ENCODE data around the gene ING5.
A peak's percentile ranks its signal among the peaks of the same experiment; 100 is the strongest.
"Not testable (repeated sequence)": the region's sequence is repeated elsewhere in the genome, so short reads cannot be mapped to it uniquely, and the experiment has no call there.

ING5 gene

DNA sequence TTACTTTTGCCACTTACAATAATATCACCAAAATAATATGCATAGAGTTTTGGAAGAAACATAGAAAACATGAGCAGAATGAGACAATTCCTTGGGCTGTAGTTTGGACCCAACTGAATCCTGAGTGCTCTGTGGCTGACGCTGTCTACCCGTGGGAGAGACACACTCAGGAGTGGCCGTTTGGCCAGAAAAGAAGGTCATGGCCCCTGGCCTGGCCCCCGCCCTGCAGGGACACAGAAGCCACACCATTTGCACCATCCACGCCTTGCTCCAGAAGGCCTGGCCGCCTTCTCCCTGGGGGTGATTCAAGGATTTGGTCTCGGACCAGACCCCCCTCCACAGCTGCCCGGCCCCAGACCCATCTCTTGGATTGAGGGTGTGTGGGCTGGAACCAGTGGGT lies 26.2 kb downstream of the ING5 start:
- POLR2A ChIA-PET = no interaction called here
- CTCF ChIA-PET = interaction anchor here (1.1 to 1.3 kb wide), 3 partner anchors 15 to 877 kb away, joined by 3 to 6 read pairs (median 3); partner anchors contain the start of gene ING5
- TF ChIP-seq, protein P1, sequence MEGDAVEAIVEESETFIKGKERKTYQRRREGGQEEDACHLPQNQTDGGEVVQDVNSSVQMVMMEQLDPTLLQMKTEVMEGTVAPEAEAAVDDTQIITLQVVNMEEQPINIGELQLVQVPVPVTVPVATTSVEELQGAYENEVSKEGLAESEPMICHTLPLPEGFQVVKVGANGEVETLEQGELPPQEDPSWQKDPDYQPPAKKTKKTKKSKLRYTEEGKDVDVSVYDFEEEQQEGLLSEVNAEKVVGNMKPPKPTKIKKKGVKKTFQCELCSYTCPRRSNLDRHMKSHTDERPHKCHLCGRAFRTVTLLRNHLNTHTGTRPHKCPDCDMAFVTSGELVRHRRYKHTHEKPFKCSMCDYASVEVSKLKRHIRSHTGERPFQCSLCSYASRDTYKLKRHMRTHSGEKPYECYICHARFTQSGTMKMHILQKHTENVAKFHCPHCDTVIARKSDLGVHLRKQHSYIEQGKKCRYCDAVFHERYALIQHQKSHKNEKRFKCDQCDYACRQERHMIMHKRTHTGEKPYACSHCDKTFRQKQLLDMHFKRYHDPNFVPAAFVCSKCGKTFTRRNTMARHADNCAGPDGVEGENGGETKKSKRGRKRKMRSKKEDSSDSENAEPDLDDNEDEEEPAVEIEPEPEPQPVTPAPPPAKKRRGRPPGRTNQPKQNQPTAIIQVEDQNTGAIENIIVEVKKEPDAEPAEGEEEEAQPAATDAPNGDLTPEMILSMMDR (IDR thresholded peaks at IDR 0.05; ENCODE audit: control extremely low read depth, extremely low read depth, low read depth, missing control alignments) = no peak
- DNase-seq (ENCODE audit: extremely low spot score) = no peak

DNA sequence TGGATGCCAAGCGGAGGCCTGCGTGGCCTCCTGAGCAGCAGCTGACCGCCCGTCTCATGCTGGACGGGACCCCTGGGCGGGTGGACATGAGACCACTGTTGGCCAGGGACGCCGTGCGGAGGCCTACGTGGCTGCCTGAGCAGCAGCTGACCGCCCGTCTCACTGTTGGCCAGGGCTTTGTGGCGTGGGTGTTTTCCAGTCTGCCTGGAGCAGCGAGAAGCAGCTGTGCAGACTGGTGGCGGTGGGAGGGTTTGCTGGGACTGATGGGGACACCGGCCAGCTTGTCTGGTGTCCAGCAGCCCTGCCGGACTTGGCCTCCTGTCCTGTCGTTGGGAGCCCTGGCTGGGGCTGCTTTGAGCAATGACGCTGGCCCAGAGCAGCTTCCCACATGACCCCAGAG lies 26.8 kb downstream of the ING5 start:
- ChIA-PET POLR2A (no interaction called here), CTCF (interaction anchor here (1.1 to 1.3 kb wide), 3 partner anchors 16 to 877 kb away, joined by 3 to 6 read pairs (median 3); partner anchors contain the start of gene ING5)
- no peak for DNase-seq (ENCODE audit: extremely low spot score)
- TF ChIP-seq, protein P1 (IDR thresholded peaks at IDR 0.05; ENCODE audit: control extremely low read depth, extremely low read depth, low read depth, missing control alignments) = no peak

DNA sequence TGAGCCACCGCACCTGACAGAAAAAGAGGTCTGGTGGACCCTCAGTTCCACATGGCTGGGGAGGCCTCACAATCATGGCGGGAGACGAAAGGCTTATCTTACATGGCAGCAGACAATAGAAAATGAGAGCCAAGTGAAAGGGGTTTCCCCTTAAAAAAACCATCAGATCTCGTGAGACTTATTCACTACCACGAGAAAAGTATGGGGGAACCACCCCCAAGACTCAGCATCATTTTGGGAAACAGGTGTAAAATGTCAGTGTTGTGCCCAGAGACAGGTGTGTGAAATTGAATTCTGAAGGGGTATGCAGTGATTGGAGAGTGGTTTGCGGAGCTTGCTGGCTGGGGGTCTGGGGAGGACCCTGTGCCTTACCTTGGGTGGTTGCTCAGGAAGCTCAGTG lies 28.0 kb downstream of the ING5 start:
- no peak for DNase-seq (ENCODE audit: extremely low spot score)
- ChIA-PET POLR2A (no interaction called here), CTCF (interaction anchor here (0.7 to 5.4 kb wide), 3 partner anchors 10 to 42 kb away, joined by 3 to 39 read pairs (median 13); partner anchors contain the start of genes DTYMK and ING5)
- TF ChIP-seq, protein P1 (IDR thresholded peaks at IDR 0.05; ENCODE audit: control extremely low read depth, extremely low read depth, low read depth, missing control alignments) = no peak

DNA sequence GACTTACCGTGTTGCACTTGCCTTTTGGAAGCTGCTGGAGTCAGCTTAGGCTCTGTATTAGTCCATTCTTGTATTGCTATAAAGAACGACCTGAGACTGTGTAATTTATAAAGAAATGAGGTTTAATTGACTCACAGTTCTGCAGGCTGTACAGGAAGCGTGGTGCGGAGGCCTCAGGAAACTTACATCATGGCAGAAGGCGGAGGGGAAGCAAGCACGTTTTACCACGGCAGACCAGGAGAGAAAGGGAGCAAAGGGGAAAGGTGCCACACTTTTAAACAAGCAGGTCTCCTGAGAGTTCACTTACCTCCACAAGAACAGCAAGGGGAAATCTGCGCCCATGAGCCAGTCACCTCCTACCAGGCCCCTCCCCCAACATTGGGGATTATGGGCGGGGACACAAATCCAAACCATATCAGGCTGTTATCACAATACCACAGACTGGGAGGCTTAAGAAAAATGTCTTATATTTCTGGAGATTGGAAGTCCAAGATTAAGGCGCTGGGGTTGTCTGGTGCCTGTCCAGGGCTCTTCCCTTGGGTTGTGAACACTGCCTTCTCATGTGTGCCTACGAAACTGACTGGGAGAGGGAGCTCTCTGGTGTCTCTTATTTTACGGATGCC lies 28.9 kb downstream of the ING5 start:
- TF ChIP-seq, protein P1 (IDR thresholded peaks at IDR 0.05; ENCODE audit: control extremely low read depth, extremely low read depth, low read depth, missing control alignments) = no peak
- ChIA-PET POLR2A (no interaction called here), CTCF (interaction anchor here (0.7 to 5.4 kb wide), 11 partner anchors 9 to 148 kb away, joined by 3 to 39 read pairs (median 5); partner anchors contain the start of genes DTYMK and ING5)
- no peak for DNase-seq (ENCODE audit: extremely low spot score)

DNA sequence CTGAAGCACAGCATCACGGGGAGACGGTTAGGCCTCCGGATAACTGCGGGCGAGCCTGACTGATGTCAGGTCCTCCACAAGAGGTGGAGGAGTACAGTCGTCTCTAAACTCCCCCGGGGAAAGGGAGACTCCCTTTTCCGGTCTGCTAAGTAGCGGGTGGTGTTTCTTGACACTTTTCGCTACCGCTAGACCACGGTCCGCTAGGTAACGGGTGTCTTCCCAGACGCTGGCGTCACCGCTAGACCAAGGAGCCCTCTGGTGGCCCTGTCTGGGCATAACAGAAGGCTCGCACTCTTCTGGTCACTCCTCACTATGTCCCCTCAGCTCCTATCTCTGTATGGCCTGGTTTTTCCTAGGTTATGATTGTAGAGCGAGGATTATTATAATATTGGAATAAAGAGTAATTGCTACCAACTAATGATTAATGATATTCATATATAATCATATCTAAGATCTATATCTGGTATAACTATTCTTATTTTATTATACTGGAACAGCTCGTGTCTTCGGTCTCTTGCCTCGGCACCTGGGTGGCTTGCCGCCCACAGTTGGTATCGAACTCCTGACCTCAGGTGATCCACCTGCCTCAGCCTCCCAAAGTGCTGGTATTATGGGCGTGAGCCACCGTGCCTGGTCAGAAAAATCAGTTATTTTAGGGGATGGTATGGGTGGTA lies 30.8 kb downstream of the ING5 start:
- POLR2A ChIA-PET; DNase-seq (ENCODE audit: extremely low spot score): not testable (repeated sequence)
- TF ChIP-seq, protein P1 (IDR thresholded peaks at IDR 0.05; ENCODE audit: control extremely low read depth, extremely low read depth, low read depth, missing control alignments) = peak; percentile 61
- CTCF ChIA-PET = interaction anchor here (1.6 to 5.4 kb wide), 7 partner anchors 14 to 146 kb away, joined by 5 to 39 read pairs (median 8); partner anchors contain the start of genes DTYMK and ING5

DNA sequence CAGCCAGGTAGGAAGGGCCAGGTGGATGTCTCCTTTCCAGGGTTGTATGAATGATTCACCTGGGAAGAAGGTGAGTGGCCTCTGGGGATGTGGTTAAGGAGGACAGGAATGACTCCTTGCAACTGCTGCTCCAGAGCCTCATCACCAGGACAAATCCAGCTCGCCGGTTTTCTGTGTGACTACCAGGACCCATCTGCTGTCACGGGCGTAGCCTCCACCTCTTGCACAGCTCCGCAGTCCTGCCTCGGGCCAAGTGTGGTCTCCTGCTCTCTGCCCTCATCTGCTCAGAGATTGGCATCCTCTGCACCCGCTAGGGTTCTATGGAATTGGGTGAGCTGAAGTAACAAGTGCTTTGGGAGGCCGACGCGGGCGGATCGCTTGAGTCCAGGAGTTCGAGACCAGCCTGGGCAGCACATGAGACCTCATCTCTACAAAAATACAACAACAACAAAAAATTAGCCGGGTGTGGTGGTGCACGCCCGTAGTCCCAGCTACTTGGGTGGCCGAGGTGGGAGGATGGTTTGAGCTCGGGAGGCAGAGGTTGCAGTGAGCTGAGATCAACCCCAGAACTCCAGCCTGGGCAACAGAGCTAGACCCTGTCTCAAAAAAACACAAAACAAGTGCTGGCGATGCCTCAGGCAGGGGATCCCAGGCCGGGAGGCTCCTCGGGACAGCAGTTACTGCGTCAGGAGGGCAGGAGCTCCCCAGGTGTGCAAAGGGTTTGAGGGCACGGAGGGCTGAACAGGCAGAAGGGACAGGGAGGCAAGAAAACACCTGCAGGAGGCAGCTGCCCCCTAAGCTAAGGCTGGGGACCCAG lies 31.8 kb downstream of the ING5 start:
- TF ChIP-seq, protein P1 (IDR thresholded peaks at IDR 0.05; ENCODE audit: control extremely low read depth, extremely low read depth, low read depth, missing control alignments) = no peak
- no peak for DNase-seq (ENCODE audit: extremely low spot score)
- ChIA-PET CTCF (interaction anchor here (0.8 to 5.4 kb wide), 10 partner anchors 8 to 882 kb away, joined by 3 to 39 read pairs (median 3); partner anchors contain the start of gene ING5), POLR2A (interaction anchor here (1.8 kb wide), 1 partner anchor 9 kb away, joined by 5 read pairs; no protein-coding TSS in a partner anchor)

All from GM10248 (cell line).